Esophagus squamous epithelium (tissue), 4 donors: ENCODE measurements around the gene MRPL48.
A peak's percentile ranks its signal among the peaks of the same experiment; 100 is the strongest.

ENCODE experiments used
- CTCF ChIP-seq, 6 experiments: fragments of 450-650 bp in 4 of 6; fragments of 200-600 bp in 2 of 6; sonication (generic) in 2 of 6; IDR thresholded peaks; one replicate each; pipeline ENCODE4 v1.5.1; 2016 to 2019; ENCODE audit warnings: antibody characterized with exemption in 6 of 6, mild to moderate bottlenecking in 4 of 6, moderate library complexity in 4 of 6
- POLR2A ChIP-seq, 4 donors: fragments of 450-650 bp; IDR thresholded peaks; one replicate each; pipeline ENCODE4 v1.6.1; 2017; ENCODE audit warnings: antibody characterized with exemption in 4 of 4, mild to moderate bottlenecking in 4 of 4, moderate library complexity in 3 of 4

- TF ChIP-seq CTCF (IDR thresholded peaks at IDR 0.05) = peak in 5 of 6 experiments; percentile 18 to 71 (median 62)
- TF ChIP-seq POLR2A (IDR thresholded peaks at IDR 0.05) = peak in 3 of 4 donors; percentile 64 to 95 (median 92)
Observed at GRCh38 chr11:73760679-73761402, 26.8 kb upstream of the MRPL48 start, which contains the start of gene RAB6A.
